Measurements from ENCODE around the gene IRX2.

DNA sequence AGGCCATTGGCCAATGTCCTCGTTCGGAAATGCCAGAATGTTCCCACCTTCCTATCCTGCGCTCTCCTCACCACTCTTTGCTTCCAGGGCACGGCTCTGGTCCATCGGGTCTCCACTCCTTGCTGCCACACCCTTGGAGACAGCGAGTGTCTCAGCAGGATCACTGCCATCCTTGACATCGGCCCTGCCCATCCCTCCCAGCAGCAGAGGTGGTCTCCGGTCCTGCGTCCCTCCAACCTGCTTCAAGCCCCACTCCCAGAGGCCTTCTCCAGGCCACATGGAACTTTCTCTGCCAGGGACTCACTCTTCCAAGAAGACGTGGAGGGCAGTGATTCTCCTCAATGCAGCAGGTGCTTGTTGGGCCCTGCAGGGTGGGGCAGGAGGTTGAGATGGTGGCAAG, 42.7 kb downstream of the IRX2 start:
- TF ChIP-seq GATA2 (IDR thresholded peaks at IDR 0.05; ENCODE audit: low read depth, low read length): no peak
- TF ChIP-seq GATA3 (IDR thresholded peaks at IDR 0.05; ENCODE audit: low read depth, low read length): no peak
